ENCODE measurements around the gene MT4. TPM values are rescaled to one million over a fixed set of nuclear protein-coding genes. Genes with fewer than 3 reads are reported as not detected.

Gene MT4
- total RNA-seq, 1 experiment from 2014 or later: not detected

Other genes starting within 250 kb of the MT4 start
- 71.7 and 122 TPM in 2 replicates for gene AMFR, start 139.5 kb upstream of the MT4 start, total RNA-seq (2014; rRNA removed; shearing (Covaris generic))
- 102 and 128 TPM in 2 replicates for gene NUDT21, start 113.7 kb upstream of the MT4 start, total RNA-seq (2014; rRNA removed; shearing (Covaris generic))
- gene OGFOD1, start 113.5 kb upstream of the MT4 start, total RNA-seq (2014; rRNA removed; shearing (Covaris generic)): 61.5 and 152 TPM in 2 replicates
- gene BBS2, start 45.0 kb upstream of the MT4 start, total RNA-seq (2014; rRNA removed; shearing (Covaris generic)): 22.8 and 33.0 TPM in 2 replicates
- gene MT3, start 24.5 kb downstream of the MT4 start, total RNA-seq (2014; rRNA removed; shearing (Covaris generic)): not detected in 2 replicates
- gene MT2A, start 43.5 kb downstream of the MT4 start, total RNA-seq (2014; rRNA removed; shearing (Covaris generic)): 207 and 248 TPM in 2 replicates
- 248 and 365 TPM in 2 replicates for gene MT1E, start 60.7 kb downstream of the MT4 start, total RNA-seq (2014; rRNA removed; shearing (Covaris generic))
- 0.74 and 7.4 TPM in 2 replicates for gene MT1M, start 67.6 kb downstream of the MT4 start, total RNA-seq (2014; rRNA removed; shearing (Covaris generic))
- not detected in 2 replicates for gene MT1A, start 73.6 kb downstream of the MT4 start, total RNA-seq (2014; rRNA removed; shearing (Covaris generic))
- not detected in 2 replicates for gene MT1B, start 86.8 kb downstream of the MT4 start, total RNA-seq (2014; rRNA removed; shearing (Covaris generic))
- 0.29 TPM in 1 of 2 replicates, not detected in the other for gene MT1F, start 92.9 kb downstream of the MT4 start, total RNA-seq (2014; rRNA removed; shearing (Covaris generic))
- 8.2 and 16.3 TPM in 2 replicates for gene MT1G, start 103.0 kb downstream of the MT4 start, total RNA-seq (2014; rRNA removed; shearing (Covaris generic))
- not detected in 2 replicates for gene MT1H, start 104.7 kb downstream of the MT4 start, total RNA-seq (2014; rRNA removed; shearing (Covaris generic))
- gene MT1X, start 117.4 kb downstream of the MT4 start, total RNA-seq (2014; rRNA removed; shearing (Covaris generic)): 70.4 and 106 TPM in 2 replicates
- 91.9 and 120 TPM in 2 replicates for gene NUP93, start 165.1 kb downstream of the MT4 start, total RNA-seq (2014; rRNA removed; shearing (Covaris generic))

All from Daoy (cell line).